K562 (cell line): ENCODE measurements around the gene CLNK. TPM values are rescaled to one million over a fixed set of nuclear protein-coding genes. Genes with fewer than 3 reads are reported as not detected.

Source experiments
- EZH2 ChIP-seq: IDR thresholded peaks from 2 replicates; pipeline ENCODE4 v1.6.1; 2012; ENCODE audit warnings: low read depth, mild to moderate bottlenecking, inconsistent platforms, low read length, borderline replicate concordance
- FOXJ3 ChIP-seq: sonication (generic); formaldehyde crosslinking; IDR thresholded peaks from 2 replicates; pipeline ENCODE4 v1.4.0; 2020; ENCODE audit warnings: mild to moderate bottlenecking, missing genetic modification reagents
- GTF2A2 ChIP-seq: IDR thresholded peaks from 2 replicates; pipeline ENCODE4 v1.6.1; 2016; ENCODE audit warnings: mild to moderate bottlenecking, missing genetic modification characterization, missing compliant biosample characterization
- KDM4B ChIP-seq, 2 experiments: fragments of 450-650 bp in 1 of 2; sonication (generic) in 1 of 2; IDR thresholded peaks; 2 replicates each; pipeline ENCODE4 v1.6.1; 2016 to 2017; ENCODE audit warnings: borderline replicate concordance in 2 of 2, antibody characterized with exemption in 1 of 2, low read depth in 1 of 2, mild to moderate bottlenecking in 1 of 2
- NFIX ChIP-seq: fragments of 250-450 bp; sonication (Bioruptor Pico); IDR thresholded peaks from 2 replicates; pipeline ENCODE4 v1.4.0; 2020; ENCODE audit warnings: low read depth, mild to moderate bottlenecking, moderate library complexity
- SUPT5H ChIP-seq: fragments of 450-650 bp; IDR thresholded peaks from 2 replicates; pipeline ENCODE4 v1.6.1; 2016
- TEAD4 ChIP-seq, 2 experiments: sonication (generic) in 1 of 2; formaldehyde crosslinking in 1 of 2; IDR thresholded peaks; 2 replicates each; pipeline versions ENCODE4 v1.6.1 to v1.8.0; 2012 to 2022; ENCODE audit warnings: borderline replicate concordance in 1 of 2, inconsistent platforms in 1 of 2, low read length in 1 of 2, mild to moderate bottlenecking in 1 of 2, missing genetic modification reagents in 1 of 2
- TRIM24 ChIP-seq, 2 experiments: fragments of 450-650 bp; IDR thresholded peaks; 2 replicates each; pipeline ENCODE4 v1.6.1; 2016
- ZFP36 ChIP-seq: fragments of 150-350 bp; IDR thresholded peaks from 2 replicates; pipeline ENCODE4 v1.6.1; 2018; ENCODE audit warnings: low read length, low read depth; ENCODE audit not compliant: partially characterized antibody
- ZKSCAN1 ChIP-seq: fragments of 150-350 bp; IDR thresholded peaks from 2 replicates; pipeline ENCODE4 v1.6.1; 2016; ENCODE audit warnings: low read depth, low read length
- ZNF232 ChIP-seq: sonication (generic); formaldehyde crosslinking; IDR thresholded peaks from 2 replicates; pipeline ENCODE4 v1.8.0; 2022; ENCODE audit warnings: mild to moderate bottlenecking, missing genetic modification reagents
- polyA plus RNA-seq, 8 experiments: library from polyadenylated mRNA; depleted of rRNA in 4 of 8; stranded (reverse) in 5 of 8; unstranded in 3 of 8; fragments of >200 nt; fragmentation: Nextera tagmentation in 2 of 8; fragmentation: Illumina TruSeq in 1 of 8; extraction: Ambion mirVana in 2 of 8; extraction: Trizol in 1 of 8; gene quantifications; 2 replicates each; pipeline versions ENCODE4 v1.2.1 to v1.2.3, GENCODE V29; 2011 to 2014; ENCODE audit warnings: inconsistent platforms in 1 of 8, missing spikeins in 1 of 8
- total RNA-seq, 7 experiments: library from RNA; depleted of rRNA in 6 of 7; stranded (reverse); fragments of >200 nt in 6 of 7; fragmentation: Illumina TruSeq in 2 of 7; extraction: Trizol in 2 of 7; gene quantifications; 2 replicates each; pipeline versions ENCODE4 v1.2.1 to v1.2.3, GENCODE V29; 2011 to 2021; ENCODE audit warnings: low replicate concordance in 1 of 7
- TF ChIP-seq, protein P1 (sequence below), 2 experiments: fragments of 450-650 bp in 1 of 2; sonication (generic) in 1 of 2; formaldehyde crosslinking in 1 of 2; IDR thresholded peaks; 2 replicates each; pipeline versions ENCODE4 v1.7.1 to v1.9.0; 2016 to 2022; ENCODE audit warnings: inconsistent platforms in 1 of 2, mild to moderate bottlenecking in 1 of 2, missing genetic modification reagents in 1 of 2
- TF ChIP-seq, protein P2 (sequence below): sonication (generic); formaldehyde crosslinking; IDR thresholded peaks from 2 replicates; pipeline ENCODE4 v1.8.0; 2022; ENCODE audit warnings: missing genetic modification reagents, mild to moderate bottlenecking, borderline replicate concordance
- TF ChIP-seq, protein P3 (sequence below): fragments of 450-650 bp; IDR thresholded peaks from 2 replicates; pipeline ENCODE4 v1.6.1; 2018; ENCODE audit warnings: mild to moderate bottlenecking, low read depth; ENCODE audit not compliant: partially characterized antibody

CLNK gene
- total and polyA plus RNA-seq, 9 of the 15 experiments (the other 6 are each of a cell fraction or from before 2014, with no cell fraction given): not detected

DNA sequence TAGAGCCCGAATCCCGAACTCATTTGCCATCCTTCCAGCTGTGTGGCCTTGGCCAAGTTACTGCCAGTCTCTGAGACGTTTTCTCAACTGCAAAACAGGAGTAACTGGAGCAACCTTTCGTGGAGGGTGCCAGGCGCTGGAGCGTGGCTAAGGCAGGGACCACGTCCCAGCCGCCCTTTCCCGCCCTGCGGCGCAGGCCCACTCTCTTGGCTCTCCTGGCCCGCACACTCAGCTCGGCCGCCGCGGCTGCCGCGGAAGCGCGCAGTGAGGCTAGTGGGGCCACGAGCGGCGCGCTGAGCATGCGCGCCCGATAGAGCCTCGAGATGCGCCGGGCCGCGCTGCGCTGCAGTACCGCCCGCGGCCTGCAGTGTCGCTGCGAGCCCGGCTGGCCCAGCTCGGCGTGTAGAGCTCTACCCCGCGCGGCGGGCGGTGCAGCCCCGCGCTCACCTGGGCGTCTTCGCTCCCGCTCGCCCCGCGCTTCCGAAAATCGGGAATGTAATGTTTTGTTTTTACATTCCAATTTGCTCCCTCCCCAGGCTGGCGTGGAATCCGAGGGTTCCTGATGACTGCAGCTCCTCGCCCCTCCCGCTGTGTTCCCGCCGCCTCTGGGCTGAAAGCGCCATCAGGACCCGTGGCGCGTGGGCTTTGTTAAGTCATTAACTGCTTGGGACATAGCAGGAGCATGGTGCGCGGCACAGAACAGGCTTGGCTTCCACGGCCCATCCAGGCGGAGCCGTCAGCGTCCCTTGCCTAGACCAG, 223.3 kb downstream of the CLNK start (continued):
- TF ChIP-seq FOXJ3 (CRISPR knock-in tag) (no peak), ZKSCAN1 (peak; percentile 53; the same call in 1 of the 2 replicates), EZH2 (no peak), GTF2A2 (tag) (no peak), ZNF232 (CRISPR knock-in tag) (peak; percentile 96), ZFP36 (peak; percentile 86), SUPT5H (peak; percentile 59), TEAD4 (IDR thresholded peaks at IDR 0.05; ENCODE audit: low read length) (no peak; the same call in 1 of the 2 replicates), TEAD4 (CRISPR knock-in tag; IDR thresholded peaks at IDR 0.05; ENCODE audit: borderline replicate concordance) (peak; percentile 95), NFIX (no peak), KDM4B (IDR thresholded peaks at IDR 0.05; ENCODE audit: borderline replicate concordance in 2 of 2, low read depth in 1 of 2) (0 out of 4 replicates have a peak, but pooled peaks of 1 of the 2 experiments have one; percentile 24), TRIM24 (IDR thresholded peaks at IDR 0.05) (no peak)
- TF ChIP-seq, protein P1, sequence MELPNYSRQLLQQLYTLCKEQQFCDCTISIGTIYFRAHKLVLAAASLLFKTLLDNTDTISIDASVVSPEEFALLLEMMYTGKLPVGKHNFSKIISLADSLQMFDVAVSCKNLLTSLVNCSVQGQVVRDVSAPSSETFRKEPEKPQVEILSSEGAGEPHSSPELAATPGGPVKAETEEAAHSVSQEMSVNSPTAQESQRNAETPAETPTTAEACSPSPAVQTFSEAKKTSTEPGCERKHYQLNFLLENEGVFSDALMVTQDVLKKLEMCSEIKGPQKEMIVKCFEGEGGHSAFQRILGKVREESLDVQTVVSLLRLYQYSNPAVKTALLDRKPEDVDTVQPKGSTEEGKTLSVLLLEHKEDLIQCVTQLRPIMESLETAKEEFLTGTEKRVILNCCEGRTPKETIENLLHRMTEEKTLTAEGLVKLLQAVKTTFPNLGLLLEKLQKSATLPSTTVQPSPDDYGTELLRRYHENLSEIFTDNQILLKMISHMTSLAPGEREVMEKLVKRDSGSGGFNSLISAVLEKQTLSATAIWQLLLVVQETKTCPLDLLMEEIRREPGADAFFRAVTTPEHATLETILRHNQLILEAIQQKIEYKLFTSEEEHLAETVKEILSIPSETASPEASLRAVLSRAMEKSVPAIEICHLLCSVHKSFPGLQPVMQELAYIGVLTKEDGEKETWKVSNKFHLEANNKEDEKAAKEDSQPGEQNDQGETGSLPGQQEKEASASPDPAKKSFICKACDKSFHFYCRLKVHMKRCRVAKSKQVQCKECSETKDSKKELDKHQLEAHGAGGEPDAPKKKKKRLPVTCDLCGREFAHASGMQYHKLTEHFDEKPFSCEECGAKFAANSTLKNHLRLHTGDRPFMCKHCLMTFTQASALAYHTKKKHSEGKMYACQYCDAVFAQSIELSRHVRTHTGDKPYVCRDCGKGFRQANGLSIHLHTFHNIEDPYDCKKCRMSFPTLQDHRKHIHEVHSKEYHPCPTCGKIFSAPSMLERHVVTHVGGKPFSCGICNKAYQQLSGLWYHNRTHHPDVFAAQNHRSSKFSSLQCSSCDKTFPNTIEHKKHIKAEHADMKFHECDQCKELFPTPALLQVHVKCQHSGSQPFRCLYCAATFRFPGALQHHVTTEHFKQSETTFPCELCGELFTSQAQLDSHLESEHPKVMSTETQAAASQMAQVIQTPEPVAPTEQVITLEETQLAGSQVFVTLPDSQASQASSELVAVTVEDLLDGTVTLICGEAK (IDR thresholded peaks at IDR 0.05): no peak; the same call in 1 of the 2 replicates
- TF ChIP-seq, protein P1 (CRISPR knock-in tag; IDR thresholded peaks at IDR 0.05): 0 out of 2 replicates have a peak, but pooled peaks have one; percentile 57
- TF ChIP-seq, protein P2, sequence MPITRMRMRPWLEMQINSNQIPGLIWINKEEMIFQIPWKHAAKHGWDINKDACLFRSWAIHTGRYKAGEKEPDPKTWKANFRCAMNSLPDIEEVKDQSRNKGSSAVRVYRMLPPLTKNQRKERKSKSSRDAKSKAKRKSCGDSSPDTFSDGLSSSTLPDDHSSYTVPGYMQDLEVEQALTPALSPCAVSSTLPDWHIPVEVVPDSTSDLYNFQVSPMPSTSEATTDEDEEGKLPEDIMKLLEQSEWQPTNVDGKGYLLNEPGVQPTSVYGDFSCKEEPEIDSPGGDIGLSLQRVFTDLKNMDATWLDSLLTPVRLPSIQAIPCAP (CRISPR knock-in tag): no peak
- TF ChIP-seq, protein P3, sequence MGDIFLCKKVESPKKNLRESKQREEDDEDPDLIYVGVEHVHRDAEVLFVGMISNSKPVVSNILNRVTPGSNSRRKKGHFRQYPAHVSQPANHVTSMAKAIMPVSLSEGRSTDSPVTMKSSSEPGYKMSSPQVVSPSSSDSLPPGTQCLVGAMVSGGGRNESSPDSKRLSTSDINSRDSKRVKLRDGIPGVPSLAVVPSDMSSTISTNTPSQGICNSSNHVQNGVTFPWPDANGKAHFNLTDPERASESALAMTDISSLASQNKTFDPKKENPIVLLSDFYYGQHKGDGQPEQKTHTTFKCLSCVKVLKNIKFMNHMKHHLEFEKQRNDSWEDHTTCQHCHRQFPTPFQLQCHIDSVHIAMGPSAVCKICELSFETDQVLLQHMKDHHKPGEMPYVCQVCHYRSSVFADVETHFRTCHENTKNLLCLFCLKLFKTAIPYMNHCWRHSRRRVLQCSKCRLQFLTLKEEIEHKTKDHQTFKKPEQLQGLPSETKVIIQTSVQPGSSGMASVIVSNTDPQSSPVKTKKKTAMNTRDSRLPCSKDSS: no peak
